Progenitor cell of endocrine pancreas (in vitro differentiated cells): Measurements from ENCODE around the gene EPS8L3. TPM values are rescaled to one million over a fixed set of nuclear protein-coding genes. Genes with fewer than 3 reads are reported as not detected.

Experiments
- DNase-seq: peaks from one replicate; pipeline ENCODE4 v3.0.0; 2021; ENCODE audit warnings: low spot score; ENCODE audit not compliant: unreplicated experiment
- H3K27ac Mint-ChIP-seq: 2 replicates; pipeline ENCODE4 v1.8.0; 2021; ENCODE audit warnings: mild to moderate bottlenecking, moderate library complexity, mixed read lengths
- H3K27me3 Mint-ChIP-seq: 2 replicates; pipeline ENCODE4 v1.8.0; 2021; ENCODE audit warnings: mixed read lengths
- H3K36me3 Mint-ChIP-seq: 2 replicates; pipeline ENCODE4 v1.8.0; 2022; ENCODE audit warnings: mixed read lengths; ENCODE audit not compliant: insufficient read depth
- H3K4me1 Mint-ChIP-seq: 2 replicates; pipeline ENCODE4 v1.8.0; 2021; ENCODE audit warnings: low read depth, mixed read lengths
- H3K4me3 Mint-ChIP-seq: 2 replicates; pipeline ENCODE4 v1.8.0; 2021; ENCODE audit warnings: low read depth, mild to moderate bottlenecking, moderate library complexity, mixed read lengths
- H3K9me3 Mint-ChIP-seq: 2 replicates; pipeline ENCODE4 v1.8.0; 2021; ENCODE audit warnings: low read depth, mixed read lengths
- total RNA-seq: library from RNA; stranded (reverse); gene quantifications from 2 replicates; pipeline ENCODE4 v1.2.1, GENCODE V29; 2021
- TF ChIP-seq, protein P1 (sequence below): fragments of 200-600 bp; sonication (generic); IDR thresholded peaks from one replicate; pipeline ENCODE4 v1.5.0; 2021; ENCODE audit warnings: antibody characterized with exemption, mild to moderate bottlenecking; ENCODE audit not compliant: unreplicated experiment

The EPS8L3 gene
- total RNA-seq, 1 donor from 2014 or later = 9.5 TPM

DNA sequence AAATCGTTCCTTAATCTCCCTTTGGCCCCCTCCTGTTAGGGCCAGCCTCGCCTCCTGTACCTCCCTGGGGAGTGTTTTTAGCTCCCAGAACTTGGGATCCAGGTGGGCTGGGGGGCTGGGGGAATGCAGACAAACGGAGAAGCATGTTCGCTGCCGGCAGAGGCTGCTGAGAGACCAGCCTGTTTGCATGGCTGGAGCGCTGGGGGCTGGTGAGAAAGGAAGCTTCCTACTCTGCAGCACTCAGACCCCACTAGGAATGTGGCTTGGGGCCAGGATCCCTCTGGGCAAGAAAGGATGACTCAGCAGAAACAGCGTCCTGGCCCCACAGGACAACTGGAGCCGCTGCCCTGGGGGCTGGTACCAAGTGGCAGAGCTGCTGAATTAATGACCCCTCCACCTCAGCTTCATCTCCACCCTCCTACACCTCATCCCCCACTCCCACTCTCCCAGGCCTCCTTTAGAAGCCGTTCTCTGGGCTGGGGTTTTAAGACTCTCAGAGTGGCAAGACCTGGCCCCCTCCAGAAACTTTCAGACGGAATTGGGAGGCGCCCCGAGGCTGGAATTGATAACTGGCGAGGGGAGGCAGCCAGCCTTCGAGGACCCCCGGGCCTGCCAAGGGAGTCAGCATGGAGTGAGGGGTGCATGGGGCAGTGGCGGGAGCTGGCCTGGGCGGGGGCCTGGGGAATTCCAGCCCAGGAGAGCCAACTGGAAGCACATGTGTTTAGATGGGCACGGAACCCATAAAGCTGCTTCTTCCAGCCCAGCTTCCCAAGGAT, 28.5 kb upstream of the EPS8L3 start:
- H3K27me3 Mint-ChIP-seq = no peaks in the 10 kb centered on the region
- TF ChIP-seq, protein P1, sequence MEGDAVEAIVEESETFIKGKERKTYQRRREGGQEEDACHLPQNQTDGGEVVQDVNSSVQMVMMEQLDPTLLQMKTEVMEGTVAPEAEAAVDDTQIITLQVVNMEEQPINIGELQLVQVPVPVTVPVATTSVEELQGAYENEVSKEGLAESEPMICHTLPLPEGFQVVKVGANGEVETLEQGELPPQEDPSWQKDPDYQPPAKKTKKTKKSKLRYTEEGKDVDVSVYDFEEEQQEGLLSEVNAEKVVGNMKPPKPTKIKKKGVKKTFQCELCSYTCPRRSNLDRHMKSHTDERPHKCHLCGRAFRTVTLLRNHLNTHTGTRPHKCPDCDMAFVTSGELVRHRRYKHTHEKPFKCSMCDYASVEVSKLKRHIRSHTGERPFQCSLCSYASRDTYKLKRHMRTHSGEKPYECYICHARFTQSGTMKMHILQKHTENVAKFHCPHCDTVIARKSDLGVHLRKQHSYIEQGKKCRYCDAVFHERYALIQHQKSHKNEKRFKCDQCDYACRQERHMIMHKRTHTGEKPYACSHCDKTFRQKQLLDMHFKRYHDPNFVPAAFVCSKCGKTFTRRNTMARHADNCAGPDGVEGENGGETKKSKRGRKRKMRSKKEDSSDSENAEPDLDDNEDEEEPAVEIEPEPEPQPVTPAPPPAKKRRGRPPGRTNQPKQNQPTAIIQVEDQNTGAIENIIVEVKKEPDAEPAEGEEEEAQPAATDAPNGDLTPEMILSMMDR = no peak
- H3K36me3 Mint-ChIP-seq = no peaks in the 10 kb centered on the region
- no peak overlapping the region for H3K4me3 Mint-ChIP-seq
- DNase-seq = no peak
- H3K27ac Mint-ChIP-seq = peak overlapping the region; percentile 85
- peaks cover 23% of the 10 kb centered on the region for H3K4me1 Mint-ChIP-seq
- H3K9me3 Mint-ChIP-seq = no peaks in the 10 kb centered on the region

DNA sequence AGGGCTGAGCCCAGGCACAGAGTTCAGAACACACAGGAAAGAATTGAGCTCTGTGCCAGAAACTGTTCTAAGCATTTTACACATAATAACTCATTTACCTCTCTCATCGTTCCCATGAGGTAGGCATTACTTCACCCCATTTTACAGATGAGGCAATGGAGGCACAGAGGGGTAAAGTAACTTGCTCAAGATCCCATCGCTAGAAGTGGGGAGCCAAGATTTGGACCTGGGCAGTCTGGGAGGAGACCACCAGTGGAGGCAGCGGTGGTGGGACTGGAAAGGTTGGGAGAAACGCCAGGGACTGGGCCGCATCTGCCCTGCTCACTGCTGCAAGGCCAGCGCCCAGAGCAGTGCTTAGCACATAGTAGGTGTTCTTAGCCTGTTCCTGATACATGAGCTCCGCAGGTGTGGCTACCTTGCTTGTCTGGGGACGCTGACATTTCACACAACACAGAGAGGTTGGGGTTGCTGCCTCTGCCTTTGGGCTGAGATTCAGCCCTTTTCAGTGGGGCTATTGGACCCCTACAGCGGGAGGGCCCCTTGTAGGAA, 27.8 kb upstream of the EPS8L3 start:
- H3K9me3 Mint-ChIP-seq = no peaks in the 10 kb centered on the region
- H3K4me1 Mint-ChIP-seq = peaks cover 23% of the 10 kb centered on the region
- peak overlapping the region; percentile 24 for H3K27ac Mint-ChIP-seq
- no peaks in the 10 kb centered on the region for H3K36me3 Mint-ChIP-seq
- no peak overlapping the region for H3K4me3 Mint-ChIP-seq
- H3K27me3 Mint-ChIP-seq = no peaks in the 10 kb centered on the region
- DNase-seq = no peak
- TF ChIP-seq, protein P1 = no peak

DNA sequence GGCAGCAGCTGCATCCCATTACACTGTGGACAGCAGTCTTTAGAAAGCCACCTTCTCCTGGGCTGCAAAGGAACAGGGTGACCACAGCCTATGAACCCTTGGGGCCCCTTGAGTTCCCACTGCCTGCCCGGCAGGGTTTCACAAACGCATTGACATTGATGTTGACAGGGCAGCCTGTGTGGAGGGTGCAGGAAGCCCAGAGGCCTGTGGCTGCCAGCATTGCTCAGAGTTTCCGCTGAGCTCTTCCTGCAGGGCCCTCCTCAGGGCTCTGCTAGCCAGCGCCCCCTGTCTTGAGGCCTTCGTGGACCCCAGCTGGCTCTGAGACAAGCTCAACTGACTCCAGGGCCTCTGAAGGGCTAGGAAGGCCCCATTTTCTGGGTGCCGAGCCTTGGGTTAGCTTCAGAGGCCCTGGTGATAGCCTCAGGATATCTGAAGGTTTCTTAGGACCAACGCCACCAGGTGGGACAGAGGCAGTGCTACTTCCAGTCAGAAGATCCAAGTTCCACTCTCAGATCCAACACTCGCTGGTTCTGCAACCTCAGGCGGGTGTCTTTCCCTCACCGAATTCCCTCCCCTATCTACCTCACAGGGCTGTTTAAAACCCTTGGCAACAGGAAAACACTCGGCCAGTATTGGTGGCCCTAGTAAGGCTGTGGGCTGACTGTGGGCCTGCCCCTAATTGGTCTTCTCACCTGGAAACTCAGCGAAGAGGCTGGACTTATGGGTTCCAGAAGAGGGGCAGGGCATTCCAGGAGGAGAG, 27.2 kb upstream of the EPS8L3 start:
- peaks cover 23% of the 10 kb centered on the region for H3K4me1 Mint-ChIP-seq
- no peak overlapping the region for H3K4me3 Mint-ChIP-seq
- peak overlapping the region; percentile 24 for H3K27ac Mint-ChIP-seq
- H3K9me3 Mint-ChIP-seq = no peaks in the 10 kb centered on the region
- no peak for DNase-seq
- TF ChIP-seq, protein P1 = peak; percentile 7
- no peaks in the 10 kb centered on the region for H3K27me3 Mint-ChIP-seq
- no peaks in the 10 kb centered on the region for H3K36me3 Mint-ChIP-seq

DNA sequence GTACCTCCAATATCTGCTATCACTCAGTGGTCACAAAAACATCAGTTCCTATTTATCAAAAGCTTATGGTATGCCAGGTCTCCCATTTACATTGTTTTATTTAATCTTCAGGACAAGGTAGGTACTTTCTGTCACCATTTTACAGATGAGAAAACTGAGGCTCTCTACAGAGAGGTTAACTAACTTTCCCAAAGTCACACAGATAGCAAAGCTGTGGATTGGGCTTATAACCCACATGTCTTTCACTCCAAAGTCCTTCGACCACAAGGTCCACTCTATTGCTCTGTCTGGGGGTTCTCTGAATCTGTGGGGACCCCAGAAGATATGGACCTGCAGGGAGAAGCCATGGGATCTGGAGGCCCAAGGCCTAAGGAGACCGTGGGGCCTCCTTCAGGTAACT, 26.6 kb upstream of the EPS8L3 start:
- Mint-ChIP-seq H3K4me1 (peaks cover 23% of the 10 kb centered on the region), H3K36me3 (no peaks in the 10 kb centered on the region), H3K27me3 (no peaks in the 10 kb centered on the region), H3K9me3 (no peaks in the 10 kb centered on the region), H3K4me3 (no peak overlapping the region), H3K27ac (no peak overlapping the region)
- TF ChIP-seq, protein P1 = no peak
- no peak for DNase-seq

DNA sequence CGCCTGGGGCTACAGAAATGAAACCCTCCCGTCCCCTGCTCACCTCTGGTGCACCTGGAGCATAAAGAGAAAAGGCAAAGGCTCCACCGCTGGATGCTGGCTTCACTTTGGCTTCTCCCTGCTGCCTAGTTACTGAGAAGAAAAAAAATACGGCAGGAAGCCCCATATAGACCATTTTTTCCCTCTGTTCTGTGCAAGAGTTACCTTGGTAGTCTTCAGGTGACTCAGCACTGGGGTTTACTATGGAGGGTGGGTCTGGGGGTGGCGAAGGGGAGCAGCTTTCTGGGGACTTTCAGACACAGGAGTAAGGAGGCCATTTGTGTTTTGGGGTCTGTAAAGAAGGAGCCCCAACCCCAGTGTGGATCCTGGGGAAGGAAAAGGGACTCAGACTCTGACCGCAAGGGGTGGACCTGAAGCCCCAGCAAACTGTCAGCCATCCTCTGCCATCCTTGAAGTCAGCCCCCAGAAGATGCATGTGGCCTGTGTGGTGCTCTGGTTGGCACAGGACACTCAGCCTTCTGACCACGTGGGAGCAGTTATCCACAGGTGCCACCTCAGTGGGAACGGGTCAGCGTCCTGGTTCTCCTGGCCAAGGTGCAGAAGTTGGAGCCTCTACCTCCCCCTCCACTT, 25.9 kb upstream of the EPS8L3 start:
- peaks cover 23% of the 10 kb centered on the region for H3K4me1 Mint-ChIP-seq
- H3K4me3 Mint-ChIP-seq = no peak overlapping the region
- no peaks in the 10 kb centered on the region for H3K9me3 Mint-ChIP-seq
- H3K27ac Mint-ChIP-seq = no peak overlapping the region
- TF ChIP-seq, protein P1 = no peak
- DNase-seq = no peak
- H3K27me3 Mint-ChIP-seq = no peaks in the 10 kb centered on the region
- no peaks in the 10 kb centered on the region for H3K36me3 Mint-ChIP-seq
